Measurements from ENCODE around the gene BLVRA.
A peak's percentile ranks its signal among the peaks of the same experiment; 100 is the strongest.
"Not testable (repeated sequence)": the region's sequence is repeated elsewhere in the genome, so short reads cannot be mapped to it uniquely, and the experiment has no call there.

BLVRA gene

DNA sequence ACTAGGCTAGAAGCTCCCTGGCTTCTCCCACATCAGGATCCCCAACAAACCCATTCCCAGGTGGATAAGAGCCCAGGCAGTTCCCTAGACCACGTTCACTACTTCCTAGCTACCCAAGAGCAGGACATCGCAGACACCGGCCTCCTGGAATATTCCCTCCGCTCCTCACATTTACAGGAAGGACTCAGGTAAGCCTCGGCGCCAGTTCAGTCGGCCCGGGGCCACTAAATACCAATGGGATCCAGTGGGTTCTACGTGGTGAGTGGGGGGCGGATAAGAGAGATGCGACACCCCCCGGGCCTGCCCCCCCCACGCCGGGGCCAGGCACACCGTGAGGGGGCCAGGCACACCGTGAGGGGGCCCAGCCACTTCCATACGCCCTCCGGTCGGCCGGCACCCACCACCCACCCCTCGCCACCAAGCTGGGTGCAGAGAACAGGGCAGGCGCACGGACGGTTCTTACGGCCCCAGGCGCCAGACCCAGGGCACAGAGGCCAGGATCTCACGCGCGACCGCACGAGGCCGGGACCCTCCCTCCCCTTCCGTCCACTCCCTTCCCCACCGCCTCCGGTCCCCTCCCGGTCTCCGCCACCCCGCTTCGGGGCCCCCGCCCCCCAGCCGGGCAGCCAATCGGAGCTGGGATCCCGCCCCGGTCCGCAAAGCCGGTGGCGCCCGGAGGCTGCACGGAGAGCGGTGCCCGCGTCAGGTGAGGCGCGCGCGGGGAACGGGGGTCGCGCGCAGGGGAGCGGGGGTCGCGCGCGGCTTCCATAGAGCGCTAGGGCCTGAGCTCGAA is at the start of gene BLVRA:
TSS of gene BLVRA (plus strand) at position 652 of the 793 bp plus-strand sequence. CDS start 12,479 bp downstream, outside the sequence.
- peak; percentile 39; the same call in 1 of the 2 replicates for TF ChIP-seq PATZ1 (CRISPR knock-in tag; IDR thresholded peaks at IDR 0.05; ENCODE audit: borderline replicate concordance)
- no peak for TF ChIP-seq ZNF565 (CRISPR knock-in tag; conservative IDR thresholded peaks at IDR 0.05; ENCODE audit: low read depth)
- TF ChIP-seq GLIS3 (CRISPR knock-in tag; IDR thresholded peaks at IDR 0.05): 0 out of 2 replicates have a peak, but pooled peaks have one; percentile 39
- peak; percentile 81 for ATAC-seq

- no peak for ATAC-seq
- TF ChIP-seq BACH2 (CRISPR knock-in tag; IDR thresholded peaks at IDR 0.05; ENCODE audit: borderline replicate concordance) (no peak), ZFP30 (CRISPR knock-in tag; IDR thresholded peaks at IDR 0.05) (no peak), CSDC2 (CRISPR knock-in tag; IDR thresholded peaks at IDR 0.05) (no peak)
These were observed 47.0 kb upstream of the BLVRA start for GRCh38 chr7:43711503-43711902.

GRCh38 chr7:43715966-43716365 is 42.5 kb upstream of the BLVRA start:
- not testable (repeated sequence) for ATAC-seq

GRCh38 chr7:43716598-43716997 is 41.9 kb upstream of the BLVRA start:
- no peak for ATAC-seq
- TF ChIP-seq TOX (CRISPR knock-in tag; IDR thresholded peaks at IDR 0.05; ENCODE audit: borderline replicate concordance): no peak
- TF ChIP-seq ZNF8 (CRISPR knock-in tag; IDR thresholded peaks at IDR 0.05): no peak
- TF ChIP-seq OSR1 (CRISPR knock-in tag; IDR thresholded peaks at IDR 0.05): no peak
- no peak for TF ChIP-seq ESRRG (CRISPR knock-in tag; IDR thresholded peaks at IDR 0.05)
- no peak for TF ChIP-seq PPARA (CRISPR knock-in tag; IDR thresholded peaks at IDR 0.05; ENCODE audit: borderline replicate concordance)
- TF ChIP-seq, protein P1, sequence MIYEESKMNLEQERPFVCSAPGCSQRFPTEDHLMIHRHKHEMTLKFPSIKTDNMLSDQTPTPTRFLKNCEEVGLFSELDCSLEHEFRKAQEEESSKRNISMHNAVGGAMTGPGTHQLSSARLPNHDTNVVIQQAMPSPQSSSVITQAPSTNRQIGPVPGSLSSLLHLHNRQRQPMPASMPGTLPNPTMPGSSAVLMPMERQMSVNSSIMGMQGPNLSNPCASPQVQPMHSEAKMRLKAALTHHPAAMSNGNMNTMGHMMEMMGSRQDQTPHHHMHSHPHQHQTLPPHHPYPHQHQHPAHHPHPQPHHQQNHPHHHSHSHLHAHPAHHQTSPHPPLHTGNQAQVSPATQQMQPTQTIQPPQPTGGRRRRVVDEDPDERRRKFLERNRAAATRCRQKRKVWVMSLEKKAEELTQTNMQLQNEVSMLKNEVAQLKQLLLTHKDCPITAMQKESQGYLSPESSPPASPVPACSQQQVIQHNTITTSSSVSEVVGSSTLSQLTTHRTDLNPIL (CRISPR knock-in tag; IDR thresholded peaks at IDR 0.05; ENCODE audit: low read depth): no peak
- TF ChIP-seq GLIS3 (CRISPR knock-in tag; IDR thresholded peaks at IDR 0.05): no peak
- TF ChIP-seq BACH2 (CRISPR knock-in tag; IDR thresholded peaks at IDR 0.05; ENCODE audit: borderline replicate concordance): no peak
- TF ChIP-seq RARB (CRISPR knock-in tag; IDR thresholded peaks at IDR 0.05): no peak
- no peak for TF ChIP-seq TSHZ2 (CRISPR knock-in tag; IDR thresholded peaks at IDR 0.05)
- TF ChIP-seq ISL1 (CRISPR knock-in tag; IDR thresholded peaks at IDR 0.05): no peak
- TF ChIP-seq ARNTL (CRISPR knock-in tag; IDR thresholded peaks at IDR 0.05; ENCODE audit: borderline replicate concordance, low read depth): no peak
- TF ChIP-seq ZNF565 (CRISPR knock-in tag; conservative IDR thresholded peaks at IDR 0.05; ENCODE audit: low read depth): no peak
- no peak for TF ChIP-seq CSRNP3 (CRISPR knock-in tag; IDR thresholded peaks at IDR 0.05)
- TF ChIP-seq ZFP30 (CRISPR knock-in tag; IDR thresholded peaks at IDR 0.05): no peak
- no peak for TF ChIP-seq ZFP3 (CRISPR knock-in tag; IDR thresholded peaks at IDR 0.05)
- TF ChIP-seq TCF4 (CRISPR knock-in tag; IDR thresholded peaks at IDR 0.05; ENCODE audit: borderline replicate concordance): no peak
- TF ChIP-seq CSDC2 (CRISPR knock-in tag; IDR thresholded peaks at IDR 0.05): no peak
- TF ChIP-seq, protein P2, sequence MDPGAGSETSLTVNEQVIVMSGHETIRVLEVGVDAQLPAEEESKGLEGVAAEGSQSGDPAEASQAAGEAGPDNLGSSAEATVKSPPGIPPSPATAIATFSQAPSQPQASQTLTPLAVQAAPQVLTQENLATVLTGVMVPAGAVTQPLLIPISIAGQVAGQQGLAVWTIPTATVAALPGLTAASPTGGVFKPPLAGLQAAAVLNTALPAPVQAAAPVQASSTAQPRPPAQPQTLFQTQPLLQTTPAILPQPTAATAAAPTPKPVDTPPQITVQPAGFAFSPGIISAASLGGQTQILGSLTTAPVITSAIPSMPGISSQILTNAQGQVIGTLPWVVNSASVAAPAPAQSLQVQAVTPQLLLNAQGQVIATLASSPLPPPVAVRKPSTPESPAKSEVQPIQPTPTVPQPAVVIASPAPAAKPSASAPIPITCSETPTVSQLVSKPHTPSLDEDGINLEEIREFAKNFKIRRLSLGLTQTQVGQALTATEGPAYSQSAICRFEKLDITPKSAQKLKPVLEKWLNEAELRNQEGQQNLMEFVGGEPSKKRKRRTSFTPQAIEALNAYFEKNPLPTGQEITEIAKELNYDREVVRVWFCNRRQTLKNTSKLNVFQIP (CRISPR knock-in tag; IDR thresholded peaks at IDR 0.05; ENCODE audit: borderline replicate concordance, low read depth): no peak

Measured in SK-N-SH treated with all-trans-retinoic acid at 6 μM for 48 hours (cell line).